IPS DF 4.7 (cell line): ENCODE data around the gene MMP13.
"Not testable (repeated sequence)": the region's sequence is repeated elsewhere in the genome, so short reads cannot be mapped to it uniquely, and the experiment has no call there.

Experiments used
- DNase-seq: peaks from one replicate; pipeline ENCODE4 v3.0.0-alpha.2; 2013; ENCODE audit warnings: low spot score; ENCODE audit errors: extremely low read depth

The MMP13 gene

GRCh38 chr11:102955624-102956023 is at the start of gene MMP13:
Gene MMP13 (minus strand): TSS chr11:102955732. CDS start chr11:102955705, 27 bp downstream.
- DNase-seq = no peak

- not testable (repeated sequence) for DNase-seq
Measured at GRCh38 chr11:103004234-103004633, 48.7 kb upstream of the MMP13 start.

- DNase-seq = no peak
Measured at GRCh38 chr11:102994105-102994504, 38.6 kb upstream of the MMP13 start.

- no peak for DNase-seq
Measured at GRCh38 chr11:102991776-102992175, 36.2 kb upstream of the MMP13 start.

GRCh38 chr11:102990145-102990544 is 34.6 kb upstream of the MMP13 start:
- DNase-seq = no peak

- no peak for DNase-seq
Measured at GRCh38 chr11:102989379-102990047, 34.0 kb upstream of the MMP13 start.

GRCh38 chr11:102986815-102987214 is 31.3 kb upstream of the MMP13 start:
- DNase-seq = no peak

GRCh38 chr11:102985850-102986249 is 30.3 kb upstream of the MMP13 start:
- no peak for DNase-seq

- no peak for DNase-seq
Measured at GRCh38 chr11:102983486-102983885, 28.0 kb upstream of the MMP13 start.

- no peak for DNase-seq
Measured at GRCh38 chr11:102981324-102981910, 25.9 kb upstream of the MMP13 start.

GRCh38 chr11:102974552-102975280 is 19.2 kb upstream of the MMP13 start:
- DNase-seq = no peak

GRCh38 chr11:102973698-102974097 is 18.2 kb upstream of the MMP13 start:
- not testable (repeated sequence) for DNase-seq

- no peak for DNase-seq
Measured at GRCh38 chr11:102972853-102973252, 17.3 kb upstream of the MMP13 start.

- DNase-seq = no peak
Measured at GRCh38 chr11:102971766-102972165, 16.2 kb upstream of the MMP13 start.

GRCh38 chr11:102967497-102967896 is 12.0 kb upstream of the MMP13 start:
- DNase-seq = no peak

GRCh38 chr11:102966011-102966410 is 10.5 kb upstream of the MMP13 start:
- no peak for DNase-seq

GRCh38 chr11:102964867-102965266 is 9.3 kb upstream of the MMP13 start:
- DNase-seq = no peak

- no peak for DNase-seq
Measured at GRCh38 chr11:102957953-102958352, 2.4 kb upstream of the MMP13 start.

GRCh38 chr11:102950622-102951081 is 4.9 kb downstream of the MMP13 start:
- no peak for DNase-seq

GRCh38 chr11:102946237-102946636 is 9.3 kb downstream of the MMP13 start:
- DNase-seq = no peak

- peak; percentile 79 for DNase-seq
Measured at GRCh38 chr11:102940714-102941588, 14.6 kb downstream of the MMP13 start.
